K562 (cell line): ENCODE data around the gene PRODH2. TPM values are rescaled to one million over a fixed set of nuclear protein-coding genes. Genes with fewer than 3 reads are reported as not detected.

ENCODE experiments used
- ATAC-seq: fragments of 200-7000 bp; cut with Tn5 transposase; 3 replicates; pipeline ENCODE4 v1.9.1; 2020; ENCODE audit warnings: moderate library complexity
- BruUV-seq: library from RNA; stranded (reverse); fragments of 400-500 nt; replicated peaks from 2 replicates; lab custom pipeline; 2021; lab: Mats Ljungman, UMichigan
- CTCF ChIA-PET: fragments of 300-600 bp; formaldehyde crosslinking; extraction: SDS; loops from one replicate; lab custom pipeline; 2021; ENCODE audit warnings: low intra/inter-chr PET ratio; lab: Yijun Ruan, JAX
- POLR2A ChIA-PET: fragments of 300-600, 350-650 bp; sonication (Branson Sonifier 250); formaldehyde crosslinking; extraction: SDS; loops from one replicate; lab custom pipeline; 2021; ENCODE audit warnings: antibody characterized with exemption, inconsistent platforms; lab: Yijun Ruan, JAX
- DNase-seq, 4 experiments: peaks; one replicate each; pipeline versions ENCODE4 v3.0.0 to v3.0.0-alpha.2; 2011 to 2018; ENCODE audit warnings: low spot score in 3 of 4, mixed read lengths in 3 of 4; ENCODE audit errors: extremely low read depth in 1 of 4
- FAIRE-seq: peaks from 2 replicates; lab custom pipeline; 2011; peaks lifted over from hg19 to GRCh38; lab: Jason Lieb, UNC
- H2AFZ ChIP-seq: 2 replicates; pipeline ENCODE4 v1.6.0; 2011; ENCODE audit warnings: low read depth, low read length, control low read depth, inconsistent platforms
- H3K27ac ChIP-seq: fragments of 200-600 bp; 3 replicates; pipeline ENCODE4 v1.8.0; 2011; ENCODE audit warnings: low read depth, mild to moderate bottlenecking, control low read depth, inconsistent platforms, low read length, moderate library complexity, mixed read lengths; ENCODE audit errors: extremely low read depth
- H3K27me3 ChIP-seq, 2 experiments: fragments of 300-600 bp in 1 of 2; 2 replicates in 1 of 2; 3 replicates in 1 of 2; pipeline versions ENCODE4 v1.6.0 to v1.8.0; 2011; ENCODE audit warnings: inconsistent platforms in 2 of 2, low read length in 2 of 2, mild to moderate bottlenecking in 1 of 2, mixed read lengths in 1 of 2, moderate library complexity in 1 of 2; ENCODE audit not compliant: control insufficient read depth in 2 of 2, insufficient read depth in 2 of 2
- H3K36me3 ChIP-seq: fragments of 300-600 bp; 3 replicates; pipeline ENCODE4 v1.8.0; 2011; ENCODE audit warnings: mild to moderate bottlenecking, low read length, inconsistent platforms; ENCODE audit not compliant: control insufficient read depth, insufficient read depth
- H3K4me1 ChIP-seq, 2 experiments: fragments of 200-600 bp in 1 of 2; replicated peaks in 1 of 2; 2 replicates in 1 of 2; 3 replicates in 1 of 2; pipeline versions ENCODE4 v1.5.1 to v1.8.0; 2011; ENCODE audit warnings: inconsistent platforms in 2 of 2, low read length in 2 of 2, mild to moderate bottlenecking in 1 of 2, mixed read lengths in 1 of 2, moderate library complexity in 1 of 2; ENCODE audit not compliant: control insufficient read depth in 2 of 2, insufficient read depth in 2 of 2
- H3K4me2 ChIP-seq: 2 replicates; pipeline ENCODE4 v1.6.1; 2011; ENCODE audit warnings: low read length, control low read depth, inconsistent platforms, mixed read lengths; ENCODE audit not compliant: insufficient read depth
- H3K4me3 ChIP-seq: fragments of 200-600 bp; sonication (generic), shearing (Covaris generic); 2 replicates; pipeline ENCODE4 v1.5.1; 2016; ENCODE audit warnings: control low read depth, inconsistent platforms
- H3K79me2 ChIP-seq: fragments of 200-600 bp; 3 replicates; pipeline ENCODE4 v1.8.0; 2011; ENCODE audit warnings: low read length, inconsistent platforms; ENCODE audit not compliant: control insufficient read depth, insufficient read depth
- H3K9ac ChIP-seq, 2 experiments: 2 replicates each; pipeline versions ENCODE4 v1.6.0 to v1.6.1; 2011; ENCODE audit warnings: low read depth in 2 of 2, low read length in 2 of 2, control low read depth in 1 of 2, inconsistent platforms in 1 of 2, mild to moderate bottlenecking in 1 of 2, mixed read lengths in 1 of 2; ENCODE audit not compliant: insufficient read depth in 1 of 2
- H3K9me1 ChIP-seq: one replicate; pipeline ENCODE4 v1.6.0; 2011; ENCODE audit warnings: inconsistent platforms, mild to moderate bottlenecking, low read length, moderate library complexity; ENCODE audit not compliant: control insufficient read depth, insufficient read depth
- H3K9me3 ChIP-seq: replicated peaks from 2 replicates; pipeline ENCODE4 v1.5.1; 2011; ENCODE audit warnings: low read depth, low read length, inconsistent platforms; ENCODE audit not compliant: control insufficient read depth, insufficient read depth
- H4K20me1 ChIP-seq: replicated peaks from 2 replicates; pipeline ENCODE4 v1.6.1; 2011; ENCODE audit warnings: low read length, inconsistent platforms, mixed read lengths; ENCODE audit not compliant: control insufficient read depth, insufficient read depth
- FOXA3 ChIP-seq, 2 experiments: fragments of 450-650 bp in 1 of 2; sonication (generic) in 1 of 2; formaldehyde crosslinking; IDR thresholded peaks in 1 of 2; conservative IDR thresholded peaks in 1 of 2; 2 replicates each; pipeline versions ENCODE4 v1.4.0 to v1.8.0; 2020 to 2022; ENCODE audit warnings: mild to moderate bottlenecking in 2 of 2, missing genetic modification reagents in 1 of 2
- GTF2F1 ChIP-seq: IDR thresholded peaks from 2 replicates; pipeline ENCODE4 v1.6.1; 2011; ENCODE audit warnings: low read depth, low read length, improper control_type of control experiment
- KDM2B ChIP-seq: fragments of 250-450 bp; sonication (Bioruptor Pico); IDR thresholded peaks from 2 replicates; pipeline ENCODE4 v1.8.0; 2021; ENCODE audit warnings: mild to moderate bottlenecking, moderate library complexity
- PHF8 ChIP-seq: fragments of 200-600 bp; sonication (generic); IDR thresholded peaks from 2 replicates; pipeline ENCODE4 v1.6.1; 2012; ENCODE audit warnings: mixed run types, mild to moderate bottlenecking, inconsistent platforms, low read length, moderate library complexity, borderline replicate concordance
- SP1 ChIP-seq: sonication (generic); formaldehyde crosslinking; IDR thresholded peaks from 2 replicates; pipeline ENCODE4 v1.8.1; 2022; ENCODE audit warnings: mild to moderate bottlenecking, missing genetic modification reagents
- ZKSCAN3 ChIP-seq: fragments of 250-450 bp; sonication (Bioruptor Pico); IDR thresholded peaks from 2 replicates; pipeline ENCODE4 v1.4.0; 2020
- WGBS: fragments of 100-300 bp; shearing (Covaris generic); methylation state at CpG from one replicate; pipeline ENCODE4 v1.1.6; 2016; ENCODE audit warnings: low coverage, mixed read lengths; ENCODE audit not compliant: insufficient coverage; ENCODE audit errors: missing lambda C conversion rate; 5-methylcytosine and 5-hydroxymethylcytosine counted together
- in situ Hi-C: fragments of 300-500 bp; cut with MboI; formaldehyde crosslinking; loops from 4 replicates; pipeline ENCODE4 v1.15.0; 2018; ENCODE audit warnings: inconsistent platforms, mixed read lengths
- intact Hi-C: fragments of 100-400 bp; cut with micrococcal nuclease; formaldehyde crosslinking; loops from 2 replicates; pipeline ENCODE4 v1.14.2; 2022
- polyA plus RNA-seq, 8 experiments: library from polyadenylated mRNA; depleted of rRNA in 4 of 8; stranded (reverse) in 5 of 8; unstranded in 3 of 8; fragments of >200 nt; fragmentation: Nextera tagmentation in 2 of 8; fragmentation: Illumina TruSeq in 1 of 8; extraction: Ambion mirVana in 2 of 8; extraction: Trizol in 1 of 8; gene quantifications; 2 replicates each; pipeline versions ENCODE4 v1.2.1 to v1.2.3, GENCODE V29; 2011 to 2014; ENCODE audit warnings: inconsistent platforms in 1 of 8, missing spikeins in 1 of 8
- total RNA-seq, 7 experiments: library from RNA; depleted of rRNA in 6 of 7; stranded (reverse); fragments of >200 nt in 6 of 7; fragmentation: Illumina TruSeq in 2 of 7; extraction: Trizol in 2 of 7; gene quantifications; 2 replicates each; pipeline versions ENCODE4 v1.2.1 to v1.2.3, GENCODE V29; 2011 to 2021; ENCODE audit warnings: low replicate concordance in 1 of 7
- TF ChIP-seq, protein P1 (sequence below), 2 experiments: fragments of 250-450 bp in 1 of 2; fragments of 450-650 bp in 1 of 2; sonication (Bioruptor Pico) in 1 of 2; IDR thresholded peaks; 2 replicates each; pipeline versions ENCODE4 v1.6.1 to v1.8.0; 2016 to 2021; ENCODE audit warnings: mild to moderate bottlenecking in 2 of 2, moderate library complexity in 2 of 2, missing compliant biosample characterization in 1 of 2, missing genetic modification characterization in 1 of 2
- TF ChIP-seq, protein P2 (sequence below): fragments of 250-450 bp; sonication (Bioruptor Pico); IDR thresholded peaks from 2 replicates; pipeline ENCODE4 v1.4.0; 2020

PRODH2 gene
- total and polyA plus RNA-seq, 9 of the 15 experiments (the other 6 are each of a cell fraction or from before 2014, with no cell fraction given) = not detected

DNA sequence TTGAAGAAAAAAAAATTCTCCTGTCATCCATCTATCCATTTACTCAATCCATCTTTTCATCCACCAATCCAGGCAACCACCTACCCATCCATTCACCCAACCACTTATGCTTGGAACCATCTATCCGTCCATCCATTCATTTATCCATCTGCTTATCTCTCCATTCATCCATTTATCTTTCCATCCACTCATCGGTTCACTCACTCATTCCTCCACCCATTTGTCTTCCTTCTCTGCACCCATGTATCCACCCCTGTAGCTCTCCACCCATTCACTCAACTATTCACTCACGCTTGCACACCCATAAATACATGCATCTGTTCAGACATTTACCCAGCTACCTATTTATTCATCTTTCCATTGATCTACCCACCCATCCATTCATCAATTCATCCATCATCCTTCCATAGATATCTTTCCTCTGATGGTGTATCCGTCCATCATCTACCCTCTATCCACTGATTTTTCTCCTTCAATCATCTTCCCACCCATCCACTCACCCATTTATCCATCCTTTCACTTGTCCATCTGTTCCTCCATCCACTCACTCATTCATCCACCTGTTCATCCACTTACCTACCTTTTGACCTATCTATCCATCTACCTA lies 30.1 kb upstream of the PRODH2 start:
- intact Hi-C loops (no loop called here), in situ Hi-C loops (no loop called here)
- Histone ChIP-seq H4K20me1 (peaks cover 5% of the 10 kb centered on the region), H3K4me2 (no peak overlapping the region)
- no peak for DNase-seq
- TF ChIP-seq ZKSCAN3 (CRISPR knock-in tag) (no peak), GTF2F1 (no peak), PHF8 (no peak), SP1 (no peak), FOXA3 (CRISPR knock-in tag; conservative IDR thresholded peaks at IDR 0.05 in 1 of 2, IDR thresholded peaks at IDR 0.05 in 1 of 2) (no peak), KDM2B (CRISPR knock-in tag) (no peak)
- TF ChIP-seq, protein P1, sequence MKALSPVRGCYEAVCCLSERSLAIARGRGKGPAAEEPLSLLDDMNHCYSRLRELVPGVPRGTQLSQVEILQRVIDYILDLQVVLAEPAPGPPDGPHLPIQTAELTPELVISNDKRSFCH (CRISPR knock-in tag; IDR thresholded peaks at IDR 0.05) = no peak
- TF ChIP-seq, protein P1 (tag; IDR thresholded peaks at IDR 0.05) = no peak
- TF ChIP-seq, protein P2, sequence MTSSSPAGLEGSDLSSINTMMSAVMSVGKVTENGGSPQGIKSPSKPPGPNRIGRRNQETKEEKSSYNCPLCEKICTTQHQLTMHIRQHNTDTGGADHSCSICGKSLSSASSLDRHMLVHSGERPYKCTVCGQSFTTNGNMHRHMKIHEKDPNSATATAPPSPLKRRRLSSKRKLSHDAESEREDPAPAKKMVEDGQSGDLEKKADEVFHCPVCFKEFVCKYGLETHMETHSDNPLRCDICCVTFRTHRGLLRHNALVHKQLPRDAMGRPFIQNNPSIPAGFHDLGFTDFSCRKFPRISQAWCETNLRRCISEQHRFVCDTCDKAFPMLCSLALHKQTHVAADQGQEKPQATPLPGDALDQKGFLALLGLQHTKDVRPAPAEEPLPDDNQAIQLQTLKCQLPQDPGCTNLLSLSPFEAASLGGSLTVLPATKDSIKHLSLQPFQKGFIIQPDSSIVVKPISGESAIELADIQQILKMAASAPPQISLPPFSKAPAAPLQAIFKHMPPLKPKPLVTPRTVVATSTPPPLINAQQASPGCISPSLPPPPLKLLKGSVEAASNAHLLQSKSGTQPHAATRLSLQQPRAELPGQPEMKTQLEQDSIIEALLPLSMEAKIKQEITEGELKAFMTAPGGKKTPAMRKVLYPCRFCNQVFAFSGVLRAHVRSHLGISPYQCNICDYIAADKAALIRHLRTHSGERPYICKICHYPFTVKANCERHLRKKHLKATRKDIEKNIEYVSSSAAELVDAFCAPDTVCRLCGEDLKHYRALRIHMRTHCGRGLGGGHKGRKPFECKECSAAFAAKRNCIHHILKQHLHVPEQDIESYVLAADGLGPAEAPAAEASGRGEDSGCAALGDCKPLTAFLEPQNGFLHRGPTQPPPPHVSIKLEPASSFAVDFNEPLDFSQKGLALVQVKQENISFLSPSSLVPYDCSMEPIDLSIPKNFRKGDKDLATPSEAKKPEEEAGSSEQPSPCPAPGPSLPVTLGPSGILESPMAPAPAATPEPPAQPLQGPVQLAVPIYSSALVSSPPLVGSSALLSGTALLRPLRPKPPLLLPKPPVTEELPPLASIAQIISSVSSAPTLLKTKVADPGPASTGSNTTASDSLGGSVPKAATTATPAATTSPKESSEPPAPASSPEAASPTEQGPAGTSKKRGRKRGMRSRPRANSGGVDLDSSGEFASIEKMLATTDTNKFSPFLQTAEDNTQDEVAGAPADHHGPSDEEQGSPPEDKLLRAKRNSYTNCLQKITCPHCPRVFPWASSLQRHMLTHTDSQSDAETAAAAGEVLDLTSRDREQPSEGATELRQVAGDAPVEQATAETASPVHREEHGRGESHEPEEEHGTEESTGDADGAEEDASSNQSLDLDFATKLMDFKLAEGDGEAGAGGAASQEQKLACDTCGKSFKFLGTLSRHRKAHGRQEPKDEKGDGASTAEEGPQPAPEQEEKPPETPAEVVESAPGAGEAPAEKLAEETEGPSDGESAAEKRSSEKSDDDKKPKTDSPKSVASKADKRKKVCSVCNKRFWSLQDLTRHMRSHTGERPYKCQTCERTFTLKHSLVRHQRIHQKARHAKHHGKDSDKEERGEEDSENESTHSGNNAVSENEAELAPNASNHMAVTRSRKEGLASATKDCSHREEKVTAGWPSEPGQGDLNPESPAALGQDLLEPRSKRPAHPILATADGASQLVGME (CRISPR knock-in tag) = no peak
- TF ChIP-seq, all 486 proteins: peak for 0
- Histone ChIP-seq H3K36me3 (no peaks in the 10 kb centered on the region), H3K27me3 (peaks cover 14 to 37% of the 10 kb centered on the region in 2 experiments), H3K9me3 (no peaks in the 10 kb centered on the region), H3K9me1 (peaks cover 4% of the 10 kb centered on the region), H3K4me3 (no peak overlapping the region), H3K4me1 (peaks cover 9 to 27% of the 10 kb centered on the region in 2 experiments), H3K9ac (no peak overlapping the region), H2AFZ (no peak overlapping the region), H3K27ac (no peak overlapping the region), H3K79me2 (no peaks in the 10 kb centered on the region)
- ATAC-seq = no peak
- 0% methylated on average over 4 of the region's 4 CpGs for WGBS
- POLR2A ChIA-PET = interaction anchor here (0.6 kb wide), 1 partner anchor 84 kb away, joined by 3 read pairs; no protein-coding TSS in a partner anchor
- no peak for FAIRE-seq
- CTCF ChIA-PET = no interaction called here
- BruUV-seq = no TSS peak
